ENCODE results near the gene EMC9.

The EMC9 gene

GRCh38 chr14:24189059-24189375, 47.6 kb upstream of the EMC9 start:
- peak overlapping the region; percentile 72 for H2AFZ ChIP-seq (ENCODE audit: low read depth, low read length)
- peaks cover 54% of the 10 kb centered on the region for H3K4me1 ChIP-seq (ENCODE audit: insufficient read depth, low read length)
- no peaks in the 10 kb centered on the region for H3K9me3 ChIP-seq (ENCODE audit: insufficient read depth, low read length, severe bottlenecking)
- DNase-seq (no peak), ATAC-seq (ENCODE audit: insufficient read depth, low read depth) (no peak)
- TF ChIP-seq EZH2 (IDR thresholded peaks at IDR 0.05; ENCODE audit: borderline replicate concordance, low read depth, low read length, severe bottlenecking) (no peak), CTCF (IDR thresholded peaks at IDR 0.05; ENCODE audit: borderline replicate concordance, extremely low read depth, low read length, poor library complexity, severe bottlenecking) (no peak)
- peaks cover 56% of the 10 kb centered on the region for H3K36me3 ChIP-seq (ENCODE audit: insufficient read depth, low read length)
- no peaks in the 10 kb centered on the region for H3K27me3 ChIP-seq (ENCODE audit: insufficient read depth, low read length, poor library complexity)
- peak overlapping the region; percentile 66 for H3K9ac ChIP-seq (ENCODE audit: low read depth, low read length)
- H3K27ac ChIP-seq (ENCODE audit: low read length) = peak overlapping the region; percentile 72
- peaks cover 9% of the 10 kb centered on the region; the same call in 1 of the 2 replicates for H4K20me1 ChIP-seq (ENCODE audit: insufficient read depth, low read length)
- peak overlapping the region; percentile 92 for H3K4me2 ChIP-seq (ENCODE audit: insufficient read depth, low read length)
- peak overlapping the region; percentile 19 to 86; a peak in 3 of 4 replicates for H3K4me3 ChIP-seq (ENCODE audit: low read depth in 1 of 2, low read length in 2 of 2)
- peaks cover 37% of the 10 kb centered on the region for H3K79me2 ChIP-seq (ENCODE audit: insufficient read depth, low read length)

DNA sequence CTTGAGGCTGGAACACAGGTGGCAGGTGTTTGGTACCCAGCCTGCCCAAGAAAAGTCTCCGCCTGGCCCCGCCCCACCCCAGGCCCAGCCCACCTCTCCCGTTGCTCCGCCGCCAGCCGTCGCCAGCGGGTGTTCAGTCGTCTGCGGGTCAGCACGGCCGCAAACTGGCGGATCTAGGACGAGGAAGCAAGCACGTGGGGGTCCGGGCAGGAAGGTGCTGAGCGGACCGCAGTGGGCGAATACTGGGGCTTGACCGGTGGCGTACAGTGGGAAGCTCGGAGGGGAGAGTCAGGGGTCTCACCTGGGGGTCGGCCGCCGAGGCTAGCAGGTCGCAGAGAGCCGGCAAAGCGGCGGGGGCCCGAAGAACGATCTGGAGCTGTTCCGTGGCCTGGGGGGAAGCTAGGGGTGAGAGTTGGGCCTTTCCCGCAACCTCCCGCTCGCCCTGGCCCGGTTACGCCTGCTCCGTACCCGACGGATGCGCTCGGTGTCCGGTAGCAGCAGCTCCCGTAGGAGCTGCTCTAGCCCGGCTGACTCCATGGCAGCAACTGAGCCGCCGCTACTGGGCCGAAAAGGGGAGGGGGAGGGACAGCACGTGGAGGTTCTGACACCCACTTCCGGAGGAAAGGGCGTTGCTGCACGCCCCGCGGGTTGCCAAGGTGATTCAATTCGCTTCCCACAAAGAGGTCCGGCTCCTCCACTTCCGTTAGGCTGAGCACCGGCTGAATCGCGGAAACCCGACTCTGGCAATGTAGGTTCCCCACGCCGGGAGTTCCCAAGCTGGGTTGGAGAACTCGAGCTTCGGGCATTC, 47.1 kb upstream of the EMC9 start, which contains the start of gene IPO4:
Gene IPO4, minus strand, starts transcription at position 566 of the 808 bp plus-strand sequence. Its CDS starts 29 bp downstream, at position 537.
- TF ChIP-seq EZH2 (IDR thresholded peaks at IDR 0.05; ENCODE audit: borderline replicate concordance, low read depth, low read length, severe bottlenecking) (no peak), CTCF (IDR thresholded peaks at IDR 0.05; ENCODE audit: borderline replicate concordance, extremely low read depth, low read length, poor library complexity, severe bottlenecking) (no peak)
- Histone ChIP-seq H2AFZ (ENCODE audit: low read depth, low read length) (peak within 1 kb of the TSS; percentile 81), H3K4me2 (ENCODE audit: insufficient read depth, low read length) (peak within 1 kb of the TSS; percentile 92), H3K9ac (ENCODE audit: low read depth, low read length) (peak within 1 kb of the TSS; percentile 66), H4K20me1 (ENCODE audit: insufficient read depth, low read length) (peaks cover 9% of the 10 kb centered on the region; the same call in 1 of the 2 replicates), H3K27ac (ENCODE audit: low read length) (peak within 1 kb of the TSS; percentile 72), H3K79me2 (ENCODE audit: insufficient read depth, low read length) (peaks cover 34% of the 10 kb centered on the region), H3K9me3 (ENCODE audit: insufficient read depth, low read length, severe bottlenecking) (no peaks in the 10 kb centered on the region), H3K27me3 (ENCODE audit: insufficient read depth, low read length, poor library complexity) (no peaks in the 10 kb centered on the region), H3K4me3 (ENCODE audit: low read depth in 1 of 2, low read length in 2 of 2) (peak within 1 kb of the TSS; percentile 61 to 86; a peak in 3 of 4 replicates), H3K36me3 (ENCODE audit: insufficient read depth, low read length) (peaks cover 60% of the 10 kb centered on the region), H3K4me1 (ENCODE audit: insufficient read depth, low read length) (peaks cover 51% of the 10 kb centered on the region)
- ATAC-seq (ENCODE audit: insufficient read depth, low read depth) (peak; percentile 93), DNase-seq (peak; percentile 97)

DNA sequence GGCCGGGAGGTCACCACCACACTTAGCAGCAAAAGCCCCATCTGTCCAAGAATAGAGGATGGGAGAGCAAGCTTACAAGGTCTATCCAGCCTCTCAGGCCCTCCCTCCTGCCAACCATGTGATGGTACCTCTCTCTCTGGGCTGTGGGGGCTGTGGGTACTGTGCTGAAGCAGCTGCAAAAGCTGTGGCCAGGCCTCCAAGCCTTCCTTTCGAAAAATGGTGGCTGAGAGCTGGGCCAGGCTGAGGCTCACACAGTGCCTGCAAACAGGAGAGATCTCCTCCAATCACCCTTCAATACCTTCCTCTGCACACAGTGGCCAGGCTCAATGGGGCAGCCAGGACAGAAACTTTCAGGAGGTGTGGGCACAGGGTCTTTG, 46.1 kb upstream of the EMC9 start:
- no peaks in the 10 kb centered on the region for H3K9me3 ChIP-seq (ENCODE audit: insufficient read depth, low read length, severe bottlenecking)
- H3K9ac ChIP-seq (ENCODE audit: low read depth, low read length) = peak overlapping the region; percentile 66
- H3K4me1 ChIP-seq (ENCODE audit: insufficient read depth, low read length) = peaks cover 45% of the 10 kb centered on the region
- DNase-seq (peak; percentile 18), ATAC-seq (ENCODE audit: insufficient read depth, low read depth) (no peak)
- peaks cover 62% of the 10 kb centered on the region for H3K36me3 ChIP-seq (ENCODE audit: insufficient read depth, low read length)
- H4K20me1 ChIP-seq (ENCODE audit: insufficient read depth, low read length) = peaks cover 14% of the 10 kb centered on the region; the same call in 1 of the 2 replicates
- peak overlapping the region; percentile 61 to 86; a peak in 3 of 4 replicates for H3K4me3 ChIP-seq (ENCODE audit: low read depth in 1 of 2, low read length in 2 of 2)
- peak overlapping the region; percentile 3 for H3K27ac ChIP-seq (ENCODE audit: low read length)
- H3K27me3 ChIP-seq (ENCODE audit: insufficient read depth, low read length, poor library complexity) = no peaks in the 10 kb centered on the region
- no peak overlapping the region for H2AFZ ChIP-seq (ENCODE audit: low read depth, low read length)
- H3K79me2 ChIP-seq (ENCODE audit: insufficient read depth, low read length) = peaks cover 27% of the 10 kb centered on the region
- H3K4me2 ChIP-seq (ENCODE audit: insufficient read depth, low read length) = peak overlapping the region; percentile 92
- TF ChIP-seq CTCF (IDR thresholded peaks at IDR 0.05; ENCODE audit: borderline replicate concordance, extremely low read depth, low read length, poor library complexity, severe bottlenecking) (no peak), EZH2 (IDR thresholded peaks at IDR 0.05; ENCODE audit: borderline replicate concordance, low read depth, low read length, severe bottlenecking) (no peak)

Data from DND-41 (cell line).